DMS153 (cell line): Measurements from ENCODE around the gene TMEM161A.
"Not testable (repeated sequence)": the region's sequence is repeated elsewhere in the genome, so short reads cannot be mapped to it uniquely, and the experiment has no call there.

Source experiments
- DNase-seq: peaks from one replicate; lab custom pipeline; 2025; lab: John Stamatoyannopoulos, UW

TMEM161A gene

GRCh38 chr19:19122902-19123301 is 15.4 kb downstream of the TMEM161A start:
- no peak for DNase-seq

GRCh38 chr19:19121371-19121770 is 16.9 kb downstream of the TMEM161A start:
- no peak for DNase-seq

- DNase-seq = no peak
Measured at GRCh38 chr19:19120308-19121231, 17.7 kb downstream of the TMEM161A start.

- DNase-seq = no peak
Measured at GRCh38 chr19:19119325-19120237, 18.7 kb downstream of the TMEM161A start.

GRCh38 chr19:19115954-19116353 is 22.3 kb downstream of the TMEM161A start:
- DNase-seq = peak; percentile 0

- no peak for DNase-seq
Measured at GRCh38 chr19:19113040-19113626, 25.1 kb downstream of the TMEM161A start.

GRCh38 chr19:19111967-19112580 is 26.2 kb downstream of the TMEM161A start:
- no peak for DNase-seq

- no peak for DNase-seq
Measured at GRCh38 chr19:19111136-19111835, 27.0 kb downstream of the TMEM161A start.

GRCh38 chr19:19110410-19111135 is 27.7 kb downstream of the TMEM161A start:
- no peak for DNase-seq

GRCh38 chr19:19109601-19110000 is 28.7 kb downstream of the TMEM161A start:
- no peak for DNase-seq

- DNase-seq = no peak
Measured at GRCh38 chr19:19107654-19108053, 30.6 kb downstream of the TMEM161A start.

- DNase-seq = not testable (repeated sequence)
Measured at GRCh38 chr19:19106938-19107337, 31.3 kb downstream of the TMEM161A start.

GRCh38 chr19:19106056-19106551 is 32.2 kb downstream of the TMEM161A start:
- DNase-seq = no peak

GRCh38 chr19:19105365-19106055 is 32.8 kb downstream of the TMEM161A start:
- peak; percentile 61 for DNase-seq

- no peak for DNase-seq
Measured at GRCh38 chr19:19103167-19103566, 35.1 kb downstream of the TMEM161A start.

- DNase-seq = not testable (repeated sequence)
Measured at GRCh38 chr19:19102566-19102965, 35.7 kb downstream of the TMEM161A start.

- no peak for DNase-seq
Measured at GRCh38 chr19:19101540-19101939, 36.7 kb downstream of the TMEM161A start.

GRCh38 chr19:19098703-19099632 is 39.3 kb downstream of the TMEM161A start:
- DNase-seq = no peak
